OCI-LY1 (cell line): ENCODE measurements around the gene GOT2.

Experiments
- EZH2 ChIP-seq: fragments of 200-600 bp; sonication (generic), shearing (Covaris generic); IDR thresholded peaks from 2 replicates; pipeline ENCODE4 v1.8.0; 2017; ENCODE audit warnings: borderline replicate concordance, mixed run types, mild to moderate bottlenecking, antibody characterized with exemption, low read length, moderate library complexity, mixed read lengths
- TF ChIP-seq, protein P1 (sequence below): fragments of 200-600 bp; sonication (generic), shearing (Covaris generic); IDR thresholded peaks from 2 replicates; pipeline ENCODE4 v1.5.1; 2017; ENCODE audit warnings: mild to moderate bottlenecking, antibody characterized with exemption, low read length, moderate library complexity, mixed read lengths

DNA sequence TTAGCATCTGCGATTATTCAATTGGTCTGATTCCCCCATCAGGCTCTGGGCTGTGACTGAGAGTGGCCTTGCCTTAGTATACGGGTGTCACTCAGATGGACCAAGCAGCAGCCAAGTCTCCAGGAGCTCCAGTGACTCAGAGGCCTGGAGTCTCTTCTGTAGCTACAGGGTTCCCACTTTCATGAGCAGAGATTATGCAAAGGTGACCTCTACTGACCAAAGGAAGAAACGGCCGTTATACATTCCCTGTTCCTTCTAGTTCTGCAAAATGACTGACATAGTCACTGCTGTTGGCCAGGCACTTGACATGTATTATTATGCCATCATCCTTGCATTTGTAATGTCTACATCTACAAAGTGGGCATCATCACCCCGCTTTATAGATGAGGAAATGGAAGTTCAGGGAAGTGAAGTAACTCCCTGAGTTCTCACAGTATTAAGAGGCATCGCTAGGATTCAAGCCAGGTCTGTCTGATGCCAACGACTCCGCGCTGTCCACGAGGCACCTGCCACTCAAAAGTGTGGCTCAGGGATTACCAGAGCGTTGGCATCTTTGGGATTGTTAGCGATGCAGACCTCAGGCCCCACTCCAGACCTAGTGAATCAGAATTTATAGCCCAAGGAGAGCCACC, 72.8 kb downstream of the GOT2 start:
- TF ChIP-seq, protein P1, sequence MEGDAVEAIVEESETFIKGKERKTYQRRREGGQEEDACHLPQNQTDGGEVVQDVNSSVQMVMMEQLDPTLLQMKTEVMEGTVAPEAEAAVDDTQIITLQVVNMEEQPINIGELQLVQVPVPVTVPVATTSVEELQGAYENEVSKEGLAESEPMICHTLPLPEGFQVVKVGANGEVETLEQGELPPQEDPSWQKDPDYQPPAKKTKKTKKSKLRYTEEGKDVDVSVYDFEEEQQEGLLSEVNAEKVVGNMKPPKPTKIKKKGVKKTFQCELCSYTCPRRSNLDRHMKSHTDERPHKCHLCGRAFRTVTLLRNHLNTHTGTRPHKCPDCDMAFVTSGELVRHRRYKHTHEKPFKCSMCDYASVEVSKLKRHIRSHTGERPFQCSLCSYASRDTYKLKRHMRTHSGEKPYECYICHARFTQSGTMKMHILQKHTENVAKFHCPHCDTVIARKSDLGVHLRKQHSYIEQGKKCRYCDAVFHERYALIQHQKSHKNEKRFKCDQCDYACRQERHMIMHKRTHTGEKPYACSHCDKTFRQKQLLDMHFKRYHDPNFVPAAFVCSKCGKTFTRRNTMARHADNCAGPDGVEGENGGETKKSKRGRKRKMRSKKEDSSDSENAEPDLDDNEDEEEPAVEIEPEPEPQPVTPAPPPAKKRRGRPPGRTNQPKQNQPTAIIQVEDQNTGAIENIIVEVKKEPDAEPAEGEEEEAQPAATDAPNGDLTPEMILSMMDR = peak; percentile 71
- no peak for TF ChIP-seq EZH2
